Limb (tissue), 2 donors: ENCODE measurements around the gene CNTNAP2.

ENCODE experiments used
- DNase-seq, 2 donors: peaks; one replicate each; pipeline ENCODE4 v3.0.0-alpha.2; 2016; ENCODE audit errors: extremely low spot score in 2 of 2

Gene CNTNAP2

GRCh38 chr7:148368562-148368961 is 2252.0 kb downstream of the CNTNAP2 start:
- no peak for DNase-seq

- no peak for DNase-seq
Observed at GRCh38 chr7:148371280-148371937, 2254.8 kb downstream of the CNTNAP2 start.

GRCh38 chr7:148374396-148375259 is 2258.0 kb downstream of the CNTNAP2 start:
- DNase-seq: peak in 1 of 2 donors; percentile 37

GRCh38 chr7:148379677-148380076 is 2263.1 kb downstream of the CNTNAP2 start:
- DNase-seq: no peak

- no peak for DNase-seq
Observed at GRCh38 chr7:148380596-148381419, 2264.2 kb downstream of the CNTNAP2 start.

- no peak for DNase-seq
Observed at GRCh38 chr7:148382596-148382995, 2266.0 kb downstream of the CNTNAP2 start.

- no peak for DNase-seq
Observed at GRCh38 chr7:148383651-148384050, 2267.1 kb downstream of the CNTNAP2 start.

- no peak for DNase-seq
Observed at GRCh38 chr7:148385009-148385682, 2268.5 kb downstream of the CNTNAP2 start.

GRCh38 chr7:148390381-148390780 is 2273.8 kb downstream of the CNTNAP2 start:
- DNase-seq: no peak

GRCh38 chr7:148391591-148391990 is 2275.0 kb downstream of the CNTNAP2 start:
- DNase-seq: no peak

- no peak for DNase-seq
Observed at GRCh38 chr7:148394582-148394981, 2278.0 kb downstream of the CNTNAP2 start.

- no peak for DNase-seq
Observed at GRCh38 chr7:148395352-148395811, 2278.8 kb downstream of the CNTNAP2 start.

GRCh38 chr7:148395990-148396716 is 2279.6 kb downstream of the CNTNAP2 start:
- DNase-seq: peak in 1 of 2 donors; percentile 55

GRCh38 chr7:148397056-148397455 is 2280.5 kb downstream of the CNTNAP2 start:
- DNase-seq: no peak

GRCh38 chr7:148397551-148397950 is 2280.9 kb downstream of the CNTNAP2 start:
- DNase-seq: no peak

- no peak for DNase-seq
Observed at GRCh38 chr7:148397985-148398384, 2281.4 kb downstream of the CNTNAP2 start.

GRCh38 chr7:148398844-148399365 is 2282.3 kb downstream of the CNTNAP2 start:
- no peak for DNase-seq

GRCh38 chr7:148400101-148400500 is 2283.5 kb downstream of the CNTNAP2 start:
- DNase-seq: no peak

- DNase-seq: no peak
Observed at GRCh38 chr7:148402159-148402558, 2285.6 kb downstream of the CNTNAP2 start.

- DNase-seq: no peak
Observed at GRCh38 chr7:148403466-148403993, 2286.9 kb downstream of the CNTNAP2 start.
